Esophagus mucosa (tissue), 1 donor: ENCODE data around the gene SAFB. TPM values are rescaled to one million over a fixed set of nuclear protein-coding genes. Genes with fewer than 3 reads are reported as not detected.
A peak's percentile ranks its signal among the peaks of the same experiment; 100 is the strongest.

Experiments used
- ATAC-seq: fragments of 200-7000 bp; cut with Tn5 transposase; one replicate; pipeline ENCODE4 v1.9.1; 2020
- total RNA-seq: library from RNA; stranded (reverse); gene quantifications from one replicate; pipeline ENCODE4 v1.2.4, GENCODE V29; 2023
- donor health status: DM: yes; HTN: yes; CAD: no.

The SAFB gene
- 35.5 TPM for total RNA-seq

DNA sequence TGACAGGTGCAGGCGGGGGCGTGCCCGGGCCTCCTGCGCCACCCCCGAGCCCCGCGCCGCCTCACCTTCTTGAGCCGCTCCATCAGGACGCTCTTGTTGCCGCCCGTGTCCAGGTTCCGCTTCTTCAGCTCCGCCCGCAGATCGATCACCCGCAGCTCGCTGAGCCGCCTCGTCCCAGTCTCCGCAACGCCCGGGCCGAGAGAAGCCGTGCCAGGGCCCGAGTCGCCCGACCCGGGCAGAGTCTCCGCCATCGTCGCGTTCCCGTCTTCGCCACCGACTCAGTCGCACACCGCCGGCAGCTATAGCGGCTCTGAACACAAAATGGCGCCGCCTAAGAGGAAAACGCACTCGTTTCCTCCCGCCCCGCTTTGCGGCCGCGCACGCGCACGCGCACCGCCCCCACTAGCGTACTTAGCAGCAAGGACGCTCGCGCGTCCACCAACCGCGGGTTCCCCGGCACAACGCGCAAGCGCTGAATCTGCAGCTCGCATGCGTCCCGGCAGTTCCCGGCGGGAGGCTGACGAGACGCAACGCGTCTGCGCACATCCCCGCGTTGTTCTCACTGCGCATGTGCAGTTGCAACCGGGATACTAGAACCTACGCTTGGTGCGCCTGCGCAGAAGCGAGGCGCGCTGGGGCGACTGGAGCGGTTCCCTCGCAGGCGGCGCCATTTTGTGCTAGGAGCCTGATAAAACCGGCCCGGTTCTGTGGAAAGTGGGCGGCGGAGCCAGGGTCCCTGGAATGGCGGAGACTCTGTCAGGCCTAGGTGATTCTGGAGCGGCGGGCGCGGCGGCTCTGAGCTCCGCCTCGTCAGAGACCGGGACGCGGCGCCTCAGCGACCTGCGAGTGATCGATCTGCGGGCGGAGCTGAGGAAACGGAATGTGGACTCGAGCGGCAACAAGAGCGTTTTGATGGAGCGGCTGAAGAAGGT, at the start of gene SAFB, which contains the start of gene SAFB2:
SAFB (plus strand) TSS at position 619 of the 932 bp plus-strand sequence; CDS start at position 742, 123 bp downstream.
SAFB2 (minus strand) TSS at position 312 of the 932 bp plus-strand sequence; CDS start at position 251, 61 bp downstream.
- peak; percentile 97 for ATAC-seq

DNA sequence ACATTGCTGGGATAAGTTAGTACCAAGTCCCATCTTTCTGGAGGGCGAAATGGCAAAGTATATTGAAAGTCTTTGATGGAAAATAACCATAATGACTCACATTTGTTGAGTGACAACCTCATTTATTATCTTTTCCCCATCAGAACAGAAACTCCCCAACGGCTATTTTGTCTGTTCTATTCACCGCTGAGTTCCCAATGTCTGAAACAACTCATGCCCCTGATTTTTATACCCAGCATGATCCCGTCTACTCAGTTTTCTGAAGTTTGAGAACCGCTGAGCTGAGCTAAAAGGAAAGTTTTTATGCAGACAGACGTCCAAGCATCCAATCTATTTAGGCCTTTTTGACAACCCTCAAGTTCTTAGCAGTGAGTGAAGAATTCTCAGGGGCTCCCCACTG, 47.3 kb upstream of the SAFB start:
- ATAC-seq: no peak

- peak; percentile 81 for ATAC-seq
These were observed 44.6 kb upstream of the SAFB start for GRCh38 chr19:5578097-5578846.

DNA sequence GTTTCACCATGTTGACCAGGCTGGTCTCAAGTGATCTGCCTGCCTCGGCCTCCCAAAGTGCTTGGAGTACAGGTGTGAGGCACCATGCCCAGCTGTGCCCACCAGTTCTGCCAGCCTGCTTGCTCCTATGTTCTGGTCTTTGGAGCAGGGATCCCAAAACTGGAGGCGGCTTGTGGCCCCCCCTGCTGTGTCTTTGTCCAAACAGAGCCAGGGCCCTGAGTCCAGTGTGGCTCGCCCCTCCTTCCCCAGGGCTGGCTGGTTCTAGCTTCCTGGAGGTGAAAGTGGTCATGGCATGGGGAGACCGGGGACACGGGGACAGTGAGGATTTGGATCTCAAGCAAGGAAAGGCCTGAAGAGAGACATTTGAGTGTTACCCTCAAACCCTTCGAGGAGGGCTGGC, 43.6 kb upstream of the SAFB start:
- no peak for ATAC-seq

GRCh38 chr19:5579697-5580096, 43.2 kb upstream of the SAFB start:
- ATAC-seq: no peak

GRCh38 chr19:5580161-5580571, 42.7 kb upstream of the SAFB start:
- no peak for ATAC-seq

- peak; percentile 64 for ATAC-seq
These were observed 37.2 kb upstream of the SAFB start for GRCh38 chr19:5585461-5586299.

- peak; percentile 11 for ATAC-seq
These were observed 36.4 kb upstream of the SAFB start for GRCh38 chr19:5586300-5587070.

GRCh38 chr19:5587071-5587455, 35.8 kb upstream of the SAFB start:
- ATAC-seq: no peak

DNA sequence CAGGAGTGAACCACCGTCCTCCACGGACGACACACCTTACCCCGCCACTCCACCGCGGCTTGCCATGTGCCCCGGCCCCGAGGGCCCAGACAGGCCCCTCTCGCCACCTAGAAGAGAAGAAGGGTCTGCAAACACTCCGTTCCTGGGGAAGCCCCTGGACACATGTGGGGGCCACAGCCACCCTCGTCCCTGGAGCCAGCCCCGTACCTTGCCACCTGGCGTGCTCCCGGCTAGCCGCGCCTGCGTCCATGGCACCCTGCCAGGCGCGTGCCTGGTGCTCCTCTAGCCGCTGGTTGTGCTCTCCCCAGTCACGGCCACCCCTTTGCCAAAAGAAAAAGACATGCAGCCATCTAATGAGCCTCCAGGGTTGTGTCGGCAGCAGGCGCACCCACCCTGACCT, 35.2 kb upstream of the SAFB start:
- ATAC-seq: no peak

DNA sequence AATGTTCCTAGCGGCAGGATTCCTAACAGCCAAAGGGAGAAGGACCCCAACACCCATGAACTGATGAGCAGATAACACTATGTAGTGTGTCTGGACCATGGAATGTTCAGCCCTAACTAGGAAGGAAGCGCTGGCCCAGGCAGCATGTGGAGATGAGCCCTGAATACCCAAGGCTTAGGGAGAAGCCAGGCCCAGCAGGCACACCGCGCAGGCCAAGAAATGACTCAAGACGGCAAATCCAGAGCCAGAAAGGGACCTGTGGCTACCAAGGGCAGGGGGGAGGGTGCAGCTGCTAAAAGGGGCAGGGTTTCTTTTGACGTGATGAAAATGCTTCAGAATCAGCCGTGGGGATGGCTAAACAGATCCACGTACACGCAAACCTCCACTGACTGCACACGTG, 34.4 kb upstream of the SAFB start:
- ATAC-seq: no peak

DNA sequence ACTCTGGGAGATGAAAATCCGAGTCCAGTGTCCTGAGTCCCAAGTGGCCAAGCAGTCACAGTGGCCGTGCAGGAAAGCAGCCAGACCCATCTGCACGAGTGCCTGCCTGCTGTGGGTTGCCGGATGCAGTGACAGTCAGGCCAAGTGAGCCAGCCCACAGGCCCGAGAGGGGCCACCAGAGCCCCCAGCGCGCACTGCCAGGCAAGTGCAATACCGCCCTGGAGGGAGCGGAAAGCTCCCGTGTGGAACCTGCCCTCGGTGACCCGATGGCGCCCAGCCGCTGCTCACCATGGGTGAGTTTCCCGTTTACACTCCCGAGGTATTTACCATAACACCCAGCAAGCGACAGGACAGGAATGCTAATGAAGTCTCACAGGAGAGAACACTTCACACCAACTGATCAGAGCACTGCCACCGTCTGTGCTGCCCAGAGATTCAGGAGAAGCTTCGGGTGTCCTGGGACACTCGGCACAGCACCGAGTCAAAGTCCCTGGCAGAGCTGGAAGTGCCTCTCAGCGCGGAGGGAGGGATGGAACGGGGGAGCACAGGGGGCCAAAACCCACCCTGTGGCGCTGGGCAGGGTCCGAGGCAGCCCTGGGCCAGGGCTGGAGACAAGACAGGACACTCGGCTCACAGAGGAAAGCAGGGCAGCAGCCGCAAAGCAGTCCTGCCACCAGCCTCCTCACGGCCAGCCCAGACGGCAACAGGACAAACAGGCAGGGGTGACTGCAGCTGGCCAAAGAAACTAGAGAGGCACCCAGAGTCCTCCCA, 33.8 kb upstream of the SAFB start:
- ATAC-seq: no peak

GRCh38 chr19:5590151-5590864, 32.6 kb upstream of the SAFB start:
- ATAC-seq: no peak

DNA sequence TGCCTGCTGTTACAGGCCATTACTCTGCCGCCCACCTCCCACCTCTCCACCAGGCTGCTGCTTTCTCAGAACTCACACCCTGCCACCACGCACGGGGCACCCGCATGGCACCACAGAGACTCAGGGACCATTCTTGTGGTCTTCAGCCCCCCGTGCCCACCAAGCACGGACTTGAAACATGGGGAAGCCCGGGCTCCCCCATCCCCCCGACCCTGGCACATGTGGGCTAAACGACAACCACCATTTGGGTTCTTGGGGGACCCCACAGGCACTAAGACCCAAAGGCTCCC, 32.1 kb upstream of the SAFB start:
- ATAC-seq: no peak

- ATAC-seq: no peak
These were observed 31.4 kb upstream of the SAFB start for GRCh38 chr19:5591476-5591875.

DNA sequence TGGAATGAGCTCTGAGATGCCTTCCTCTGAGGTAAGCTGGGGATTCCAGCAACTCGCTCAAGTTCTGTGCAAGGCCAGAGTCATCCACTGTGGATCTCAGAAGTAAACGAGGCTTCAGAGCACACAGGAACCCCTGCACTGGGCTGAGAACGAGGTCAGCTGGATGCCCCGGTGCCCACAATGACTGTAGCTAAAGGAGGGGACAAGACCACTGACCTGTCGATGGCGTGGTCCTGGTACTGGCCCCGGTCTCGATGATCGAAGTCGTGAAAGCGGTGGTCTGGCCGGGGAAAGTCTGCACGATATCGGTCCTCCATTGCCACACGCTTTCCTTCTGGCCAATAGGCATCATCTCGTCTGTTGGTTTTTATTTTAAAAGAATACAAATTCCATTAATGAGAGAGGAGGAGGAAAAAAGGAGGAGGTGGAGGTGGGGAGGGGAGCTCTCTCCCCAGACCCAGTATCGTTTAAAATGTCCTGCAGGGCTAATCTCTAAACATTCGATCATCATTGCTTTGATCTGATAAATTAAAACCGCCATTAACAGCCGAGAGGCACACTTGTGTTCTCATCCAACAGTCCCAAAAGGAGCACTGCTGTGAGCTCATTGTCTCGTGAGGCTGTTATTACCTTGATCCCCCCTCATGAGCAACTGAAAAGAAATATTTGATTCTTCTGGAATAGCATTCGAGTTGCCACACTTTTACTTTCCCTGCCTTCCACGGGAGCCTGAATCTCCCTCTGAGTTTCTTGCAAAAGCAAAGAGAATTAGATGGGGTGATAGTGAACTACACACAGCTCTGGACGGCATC, 30.1 kb upstream of the SAFB start:
- no peak for ATAC-seq

GRCh38 chr19:5593343-5594255, 29.3 kb upstream of the SAFB start:
- ATAC-seq: no peak

- ATAC-seq: no peak
These were observed 28.3 kb upstream of the SAFB start for GRCh38 chr19:5594521-5594950.

DNA sequence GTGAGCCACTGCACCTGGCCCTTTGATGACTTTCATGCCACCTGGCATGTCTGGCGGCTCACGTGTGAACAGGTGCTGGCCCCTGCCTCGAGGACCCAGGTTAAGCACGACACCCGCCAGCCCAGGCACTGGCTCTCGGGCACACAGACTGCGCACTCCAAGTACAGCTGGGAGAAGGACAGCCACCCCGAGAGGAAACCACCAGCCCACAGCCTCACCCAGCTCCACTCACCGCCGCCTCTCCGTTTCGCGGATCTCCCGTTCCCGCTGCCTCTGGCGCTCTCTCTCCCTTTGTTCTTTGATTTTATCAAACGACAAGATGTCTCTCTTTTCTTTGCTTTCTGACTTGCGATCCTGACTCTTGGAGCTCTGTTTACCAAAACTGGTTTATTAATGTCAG, 27.8 kb upstream of the SAFB start:
- no peak for ATAC-seq
